H9 (cell line): Measurements from ENCODE around the gene KCNJ10. TPM values are rescaled to one million over a fixed set of nuclear protein-coding genes. Genes with fewer than 3 reads are reported as not detected.

Experiments used
- DNase-seq: peaks from one replicate; pipeline ENCODE4 v3.0.0-alpha.2; 2017
- H2AFZ ChIP-seq: one replicate; pipeline ENCODE4 v1.6.1; 2013; ENCODE audit warnings: mild to moderate bottlenecking, low read length, control low read depth, moderate library complexity
- H2AK5ac ChIP-seq: 2 replicates; pipeline ENCODE4 v1.6.1; 2013; ENCODE audit warnings: low read length, control low read depth, mixed read lengths; ENCODE audit not compliant: insufficient read length
- H2BK120ac ChIP-seq: one replicate; pipeline ENCODE4 v1.6.1; 2013; ENCODE audit warnings: low read depth, mild to moderate bottlenecking, low read length, control low read depth, inconsistent platforms; ENCODE audit not compliant: poor library complexity, severe bottlenecking
- H2BK12ac ChIP-seq: 2 replicates; pipeline ENCODE4 v1.6.1; 2013; ENCODE audit warnings: low read length, control low read depth, mixed read lengths, low read depth; ENCODE audit not compliant: insufficient read length
- H2BK15ac ChIP-seq: 2 replicates; pipeline ENCODE4 v1.6.1; 2013; ENCODE audit warnings: low read depth, low read length, control low read depth
- H2BK20ac ChIP-seq: one replicate; pipeline ENCODE4 v1.6.1; 2013; ENCODE audit warnings: low read depth, mild to moderate bottlenecking, low read length, control low read depth, inconsistent platforms; ENCODE audit not compliant: poor library complexity, severe bottlenecking
- H2BK5ac ChIP-seq: 2 replicates; pipeline ENCODE4 v1.6.1; 2013; ENCODE audit warnings: low read length, control low read depth, mixed read lengths; ENCODE audit not compliant: insufficient read length
- H3K14ac ChIP-seq: 2 replicates; pipeline ENCODE4 v1.6.1; 2013; ENCODE audit warnings: low read length, control low read depth; ENCODE audit not compliant: insufficient read depth
- H3K18ac ChIP-seq: 2 replicates; pipeline ENCODE4 v1.6.1; 2013; ENCODE audit warnings: low read depth, mild to moderate bottlenecking, mixed read lengths, low read length, control low read depth; ENCODE audit not compliant: insufficient read length
- H3K23ac ChIP-seq: 2 replicates; pipeline ENCODE4 v1.6.1; 2013; ENCODE audit warnings: low read length, control low read depth, mixed read lengths, low read depth; ENCODE audit not compliant: insufficient read length
- H3K23me2 ChIP-seq: 2 replicates; pipeline ENCODE4 v1.6.1; 2013; ENCODE audit warnings: low read depth, mild to moderate bottlenecking, mixed read lengths, low read length, control low read depth; ENCODE audit not compliant: insufficient read length, poor library complexity, severe bottlenecking
- H3K27ac ChIP-seq: 2 replicates; pipeline ENCODE4 v1.5.1; 2013; ENCODE audit warnings: low read length, control low read depth, mixed read lengths, low read depth; ENCODE audit not compliant: insufficient read length
- H3K27me3 ChIP-seq: 2 replicates; pipeline ENCODE4 v1.6.1; 2013; ENCODE audit warnings: low read length, control low read depth, inconsistent platforms; ENCODE audit not compliant: insufficient read depth
- H3K4ac ChIP-seq: 2 replicates; pipeline ENCODE4 v1.6.1; 2013; ENCODE audit warnings: low read depth, mild to moderate bottlenecking, control low read depth, inconsistent platforms, low read length, moderate library complexity
- H3K4me1 ChIP-seq: 2 replicates; pipeline ENCODE4 v1.6.1; 2013; ENCODE audit warnings: low read length, control low read depth, inconsistent platforms; ENCODE audit not compliant: insufficient read depth
- H3K4me2 ChIP-seq: 2 replicates; pipeline ENCODE4 v1.6.1; 2013; ENCODE audit warnings: low read length, control low read depth, mixed read lengths; ENCODE audit not compliant: insufficient read length, insufficient read depth
- H3K56ac ChIP-seq: 2 replicates; pipeline ENCODE4 v1.6.1; 2013; ENCODE audit warnings: low read depth, mild to moderate bottlenecking, mixed read lengths, low read length, control low read depth; ENCODE audit not compliant: insufficient read length
- H3K79me1 ChIP-seq: 2 replicates; pipeline ENCODE4 v1.6.1; 2013; ENCODE audit warnings: low read depth, mild to moderate bottlenecking, moderate library complexity, low read length, control low read depth, inconsistent platforms; ENCODE audit not compliant: insufficient read depth, poor library complexity, severe bottlenecking
- H3K79me2 ChIP-seq: 2 replicates; pipeline ENCODE4 v1.6.1; 2013; ENCODE audit warnings: low read length, control low read depth, inconsistent platforms; ENCODE audit not compliant: insufficient read depth
- H3K9ac ChIP-seq: 2 replicates; pipeline ENCODE4 v1.6.1; 2013; ENCODE audit warnings: low read length, control low read depth, mixed read lengths; ENCODE audit not compliant: insufficient read length; ENCODE audit errors: extremely low read depth
- H3K9me3 ChIP-seq: one replicate; pipeline ENCODE4 v1.6.1; 2013; ENCODE audit warnings: low read depth, low read length, inconsistent platforms; ENCODE audit not compliant: control insufficient read depth
- H3T11ph ChIP-seq: one replicate; pipeline ENCODE4 v1.6.1; 2013; ENCODE audit warnings: mild to moderate bottlenecking, low read length, control low read depth, inconsistent platforms
- H4K20me1 ChIP-seq: one replicate; pipeline ENCODE4 v1.6.1; 2013; ENCODE audit not compliant: control insufficient read depth, insufficient read length, insufficient read depth
- H4K5ac ChIP-seq: 2 replicates; pipeline ENCODE4 v1.6.1; 2013; ENCODE audit warnings: low read depth, mild to moderate bottlenecking, mixed read lengths, low read length, control low read depth; ENCODE audit not compliant: insufficient read length
- H4K8ac ChIP-seq: replicated peaks from 2 replicates; pipeline ENCODE4 v1.6.1; 2013; ENCODE audit warnings: low read length, control low read depth, mixed read lengths, low read depth; ENCODE audit not compliant: insufficient read length
- H4K91ac ChIP-seq: 2 replicates; pipeline ENCODE4 v1.6.1; 2013; ENCODE audit warnings: low read depth, mild to moderate bottlenecking, moderate library complexity, mixed read lengths, low read length, control low read depth; ENCODE audit not compliant: insufficient read length
- H3K27ac Mint-ChIP-seq, 3 experiments: 2 replicates in 2 of 3; 3 replicates in 1 of 3; pipeline ENCODE4 v1.8.0; 2020 to 2021; ENCODE audit warnings: mixed read lengths in 3 of 3, mild to moderate bottlenecking in 1 of 3, moderate library complexity in 1 of 3
- H3K27me3 Mint-ChIP-seq: 2 replicates; pipeline ENCODE4 v1.8.0; 2021; ENCODE audit warnings: low read depth, mild to moderate bottlenecking, moderate library complexity, mixed read lengths
- H3K36me3 Mint-ChIP-seq, 3 experiments: 2 replicates in 2 of 3; 3 replicates in 1 of 3; pipeline ENCODE4 v1.8.0; 2020 to 2021; ENCODE audit warnings: low read depth in 3 of 3, mixed read lengths in 3 of 3; ENCODE audit not compliant: insufficient read depth in 1 of 3
- H3K4me1 Mint-ChIP-seq, 2 experiments: 2 replicates each; pipeline ENCODE4 v1.8.0; 2020; ENCODE audit warnings: mixed read lengths in 2 of 2
- H3K4me3 Mint-ChIP-seq, 2 experiments: 2 replicates in 1 of 2; 3 replicates in 1 of 2; pipeline ENCODE4 v1.8.0; 2020 to 2021; ENCODE audit warnings: mild to moderate bottlenecking in 2 of 2, mixed read lengths in 2 of 2, moderate library complexity in 1 of 2
- H3K9me3 Mint-ChIP-seq, 2 experiments: 2 replicates in 1 of 2; 3 replicates in 1 of 2; pipeline ENCODE4 v1.8.0; 2020; ENCODE audit warnings: mild to moderate bottlenecking in 2 of 2, mixed read lengths in 2 of 2, moderate library complexity in 1 of 2
- CTCF ChIP-seq: fragments of 200-600 bp; sonication (generic); conservative IDR thresholded peaks from 3 replicates; pipeline ENCODE4 v1.8.0; 2021; ENCODE audit warnings: antibody characterized with exemption, mild to moderate bottlenecking
- WGBS: extraction: QIAGEN DNeasy Blood & Tissue Kit; methylation state at CpG from one replicate; pipeline ENCODE4 v1.1.7; 2013; ENCODE audit warnings: missing lambda C conversion rate, low lambda C conversion rate, mixed read lengths; ENCODE audit not compliant: insufficient read length; ENCODE audit errors: extremely low coverage; 5-methylcytosine and 5-hydroxymethylcytosine counted together
- total RNA-seq: library from RNA; stranded (reverse); gene quantifications from 2 replicates; pipeline ENCODE4 v1.2.1, GENCODE V29; 2021

The KCNJ10 gene
- total RNA-seq, 1 experiment from 2014 or later: 0.44 TPM

GRCh38 chr1:159990005-159990404, 80.0 kb downstream of the KCNJ10 start:
- no peak overlapping the region for H3K27ac ChIP-seq
- no peaks in the 10 kb centered on the region for H3K79me2 ChIP-seq
- Mint-ChIP-seq H3K9me3 (no peaks in the 10 kb centered on the region), H3K4me3 (no peak overlapping the region), H3K4me1 (peaks cover 10 to 12% of the 10 kb centered on the region in 2 experiments; a peak in 3 of 4 replicates), H3K36me3 (no peaks in the 10 kb centered on the region), H3K27me3 (peaks cover 1% of the 10 kb centered on the region; the same call in 1 of the 2 replicates), H3K27ac (no peak overlapping the region)
- H2BK15ac ChIP-seq: no peak overlapping the region
- no peak overlapping the region for H2BK20ac ChIP-seq
- H3K23me2 ChIP-seq: no peaks in the 10 kb centered on the region
- H2BK120ac ChIP-seq: no peak overlapping the region
- TF ChIP-seq CTCF: no peak
- no peak overlapping the region for H3K23ac ChIP-seq
- H2BK5ac ChIP-seq: no peak overlapping the region
- H3T11ph ChIP-seq: no peak overlapping the region
- H3K18ac ChIP-seq: no peak overlapping the region
- no peak overlapping the region for H4K8ac ChIP-seq
- H3K4ac ChIP-seq: no peak overlapping the region
- no peak overlapping the region for H2BK12ac ChIP-seq
- H3K9ac ChIP-seq: no peak overlapping the region
- H4K91ac ChIP-seq: no peak overlapping the region
- no peaks in the 10 kb centered on the region for H3K9me3 ChIP-seq
- WGBS: no CpG with 5 or more reads among the region's 5 CpGs
- peaks cover 2% of the 10 kb centered on the region; the same call in 1 of the 2 replicates for H3K4me1 ChIP-seq
- no peaks in the 10 kb centered on the region for H3K79me1 ChIP-seq
- H3K27me3 ChIP-seq: no peaks in the 10 kb centered on the region
- no peak overlapping the region for H4K5ac ChIP-seq
- no peaks in the 10 kb centered on the region for H4K20me1 ChIP-seq
- DNase-seq: no peak
- no peak overlapping the region for H2AK5ac ChIP-seq
- no peak overlapping the region for H2AFZ ChIP-seq
- no peak overlapping the region for H3K4me2 ChIP-seq
- no peak overlapping the region for H3K56ac ChIP-seq
- no peak overlapping the region for H3K14ac ChIP-seq
